GM19468 (cell line): ENCODE measurements around the gene TAF8.

ENCODE experiments used
- ATAC-seq: cut with Tn5 transposase; IDR thresholded peaks from one replicate; pipeline ENCODE4 v1.9.1; 2021; ENCODE audit warnings: mild to moderate bottlenecking, moderate library complexity, moderate number of reproducible peaks; ENCODE audit not compliant: unreplicated experiment; ENCODE audit errors: extremely low read depth

TAF8 gene

DNA sequence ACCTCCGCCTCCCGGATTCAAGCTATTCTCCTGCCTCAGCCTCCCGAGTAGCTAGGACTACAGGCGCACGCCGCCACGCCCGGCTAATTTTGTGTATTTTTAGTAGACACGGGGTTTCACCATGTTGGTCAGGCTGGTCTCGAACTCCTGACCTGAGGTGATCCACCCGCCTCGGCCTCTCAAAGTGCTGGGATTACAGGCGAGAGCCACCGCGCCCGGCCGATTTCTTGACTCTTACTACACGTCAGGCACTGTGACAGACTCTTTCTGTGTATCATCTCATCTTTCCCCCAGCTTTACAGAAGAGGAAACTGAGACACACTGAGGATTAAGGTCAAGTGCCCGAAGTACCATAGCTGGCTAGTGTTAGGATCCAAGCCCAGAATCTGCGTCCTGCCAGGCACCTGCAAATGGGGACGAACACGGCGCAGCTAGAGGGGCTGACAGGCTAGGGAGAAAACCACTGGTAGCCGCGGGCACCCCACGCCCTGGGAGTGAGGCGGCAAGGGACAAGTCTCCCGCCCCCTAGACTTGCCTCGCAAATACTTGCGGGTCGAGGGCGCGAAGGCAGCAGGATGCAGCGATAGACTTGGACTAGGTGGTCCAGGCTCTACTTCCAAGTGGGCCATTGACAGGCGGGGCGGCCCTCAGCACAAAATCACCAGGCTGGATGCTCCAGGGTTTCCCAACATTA, 1.1 kb upstream of the TAF8 start:
- ATAC-seq: no peak

DNA sequence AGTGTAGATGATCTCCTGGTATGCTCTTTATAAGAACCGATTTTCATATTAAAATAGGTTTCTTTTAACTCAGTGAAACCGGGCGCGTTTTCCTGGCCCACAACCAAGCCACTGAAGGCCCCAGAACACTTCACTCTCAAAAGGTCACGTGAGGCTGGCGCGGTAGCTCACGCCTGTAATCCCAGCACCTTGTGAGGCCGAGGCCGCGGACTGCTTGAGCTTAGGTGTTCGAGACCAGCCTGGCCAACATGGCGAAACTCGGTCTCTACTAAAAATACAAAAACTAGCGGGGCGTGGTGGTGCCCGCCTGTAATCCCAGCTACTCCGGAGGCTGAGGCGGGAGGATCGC, 402 bp upstream of the TAF8 start:
- ATAC-seq: no peak

DNA sequence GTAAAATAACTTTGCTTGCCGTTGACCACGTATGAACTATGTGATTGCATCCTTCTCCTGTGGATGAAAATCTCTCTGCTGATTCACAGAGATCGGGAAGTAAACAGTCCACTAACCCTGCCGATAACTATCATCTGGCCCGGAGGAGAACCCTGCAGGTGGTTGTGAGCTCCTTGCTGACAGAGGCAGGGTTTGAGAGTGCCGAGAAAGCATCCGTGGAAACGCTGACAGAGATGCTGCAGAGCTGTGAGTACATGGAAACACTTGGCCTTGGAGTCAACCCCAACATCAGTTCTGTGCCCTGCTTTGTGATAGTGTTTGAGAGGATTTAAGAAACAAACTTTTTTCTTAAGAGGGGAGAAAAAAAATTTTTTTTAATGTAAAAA, 937 bp downstream of the TAF8 start:
- no peak for ATAC-seq

DNA sequence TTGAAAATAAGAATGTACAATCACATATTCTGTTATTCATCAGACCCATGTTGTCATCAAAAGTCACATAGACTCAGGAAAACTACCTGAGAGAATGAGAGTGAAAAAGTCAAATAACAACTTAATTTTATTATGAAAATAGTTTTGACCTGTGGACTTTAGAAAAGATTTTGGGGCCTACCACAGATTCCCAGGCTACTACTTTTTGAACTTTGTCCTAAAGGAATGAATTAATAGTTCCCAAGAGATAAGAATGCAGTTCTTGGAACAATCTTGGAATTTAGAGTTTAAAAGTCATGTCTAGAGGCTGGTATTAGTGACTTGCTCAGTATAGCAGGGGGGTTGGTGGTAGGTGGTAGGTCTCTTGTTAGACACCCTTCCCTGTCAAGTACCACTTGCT, 3.3 kb downstream of the TAF8 start:
- no peak for ATAC-seq

DNA sequence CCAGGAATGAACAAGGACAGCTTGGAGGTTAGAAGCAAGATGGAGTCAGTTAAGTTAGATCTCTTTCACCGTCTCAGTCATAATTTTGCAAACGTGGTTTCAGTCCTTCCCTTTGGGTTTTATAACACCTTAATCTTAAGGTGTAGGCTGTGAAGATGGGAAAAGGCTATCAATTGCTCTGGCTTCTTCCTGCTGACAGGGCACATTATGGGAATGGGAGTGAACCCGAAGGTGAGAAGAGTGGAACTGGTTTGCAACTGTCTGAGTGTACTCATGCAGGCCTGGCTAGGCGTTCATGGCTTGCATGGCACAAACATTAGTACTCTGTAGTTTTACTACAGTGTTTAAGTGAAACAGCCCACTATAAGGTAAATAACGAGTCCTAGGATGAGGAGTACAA, 9.4 kb downstream of the TAF8 start:
- no peak for ATAC-seq

DNA sequence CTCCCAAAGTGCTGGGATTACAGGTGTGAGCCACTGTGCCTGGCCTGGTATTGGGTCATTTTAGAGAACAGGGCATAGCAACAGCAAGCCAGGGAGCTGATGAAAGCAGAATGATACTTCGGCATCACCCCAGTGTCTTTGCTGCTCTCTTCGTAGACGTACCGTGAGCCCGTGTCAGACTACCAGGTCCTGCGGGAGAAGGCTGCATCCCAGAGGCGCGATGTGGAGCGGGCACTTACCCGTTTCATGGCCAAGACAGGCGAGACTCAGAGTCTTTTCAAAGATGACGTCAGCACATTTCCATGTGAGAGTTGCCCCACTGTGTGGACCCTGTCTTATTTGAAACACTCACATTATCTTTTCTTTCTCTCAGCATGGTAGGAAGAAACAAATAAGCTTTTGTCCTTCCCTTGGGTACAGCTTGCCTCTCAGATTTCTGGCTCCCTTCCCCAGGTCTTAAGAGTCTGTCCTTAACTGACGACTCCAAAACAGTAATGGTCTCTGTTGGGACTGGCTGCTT, 15.9 kb downstream of the TAF8 start:
- no peak for ATAC-seq

DNA sequence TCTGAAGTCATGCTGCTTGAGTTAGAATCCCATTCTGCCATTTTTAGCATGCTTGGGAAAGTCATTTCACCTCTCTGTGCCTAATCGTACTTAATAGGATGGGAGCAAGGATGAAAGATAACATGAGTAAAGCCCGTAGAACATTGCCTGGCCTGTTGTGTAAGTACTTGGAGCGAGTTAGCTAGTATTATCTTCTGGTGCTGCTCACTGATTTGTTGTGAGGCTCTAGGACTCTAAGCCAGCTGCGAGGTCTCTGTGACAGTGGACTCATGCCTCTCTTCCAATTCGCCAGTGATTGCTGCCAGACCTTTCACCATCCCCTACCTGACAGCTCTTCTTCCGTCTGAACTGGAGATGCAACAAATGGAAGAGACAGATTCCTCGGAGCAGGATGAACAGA, 17.8 kb downstream of the TAF8 start:
- no peak for ATAC-seq

DNA sequence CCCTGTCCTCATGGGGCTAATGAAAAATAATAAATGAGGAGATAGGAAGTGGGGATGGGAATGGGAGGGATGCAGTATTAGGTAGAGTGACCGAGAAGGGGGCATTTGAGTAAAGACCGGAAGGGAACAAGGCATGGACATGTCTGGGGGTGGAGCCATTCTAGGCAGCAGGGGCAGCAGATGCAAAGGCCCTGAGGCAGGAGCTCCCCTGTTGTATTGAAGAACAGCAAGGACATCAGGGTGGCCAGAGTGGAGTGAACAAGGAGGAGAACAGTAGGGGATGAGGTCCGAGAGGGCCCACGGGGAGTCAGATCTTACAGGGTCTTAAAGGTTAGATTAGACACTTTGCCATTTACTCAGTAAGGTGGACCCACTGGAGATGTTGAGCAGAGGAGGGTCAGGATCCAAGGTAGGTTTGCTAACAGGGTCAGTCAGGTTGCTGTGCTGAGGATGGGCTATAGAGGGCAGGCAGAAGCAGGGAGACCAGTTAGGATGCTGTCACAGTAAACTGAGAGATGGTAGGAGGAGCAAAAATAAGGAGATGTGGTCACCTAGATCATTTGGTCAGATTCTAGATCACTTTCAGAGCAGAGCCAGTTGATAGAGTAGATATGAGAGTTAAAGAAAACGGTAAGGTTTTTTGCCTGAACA, 18.7 kb downstream of the TAF8 start:
- no peak for ATAC-seq

DNA sequence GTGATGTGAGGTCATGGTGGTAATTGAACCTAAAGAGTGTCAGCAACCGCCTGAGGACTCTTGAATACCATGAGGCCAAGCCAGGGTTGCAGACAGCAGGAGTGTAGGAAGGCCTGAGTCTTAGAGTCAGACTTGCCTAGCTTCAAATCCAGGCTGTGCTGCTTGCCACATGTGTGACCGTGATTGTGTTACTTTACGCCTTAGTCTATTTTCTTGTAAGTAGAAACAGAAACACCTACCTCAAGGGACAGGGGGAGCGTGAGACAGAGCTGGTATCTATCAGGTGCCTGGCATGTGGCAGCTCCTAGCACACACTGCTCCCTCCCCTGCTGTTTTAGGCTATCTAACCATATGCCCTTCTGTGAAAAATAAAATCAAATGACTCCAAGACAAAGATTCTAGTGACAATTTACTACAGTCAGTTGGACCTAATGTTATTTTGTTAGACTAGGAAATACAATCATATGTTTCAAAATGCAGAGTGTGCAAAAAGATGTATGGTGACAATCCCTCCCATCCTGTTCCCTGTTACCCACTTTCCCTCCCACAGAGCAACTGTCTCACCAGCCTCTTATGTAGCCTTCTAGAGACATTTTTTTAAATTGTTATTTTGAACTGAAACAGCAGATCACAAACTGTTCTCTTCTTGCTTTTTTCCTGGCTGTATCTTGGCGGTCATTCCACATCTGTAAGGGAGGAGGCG, 21.7 kb downstream of the TAF8 start:
- no peak for ATAC-seq

DNA sequence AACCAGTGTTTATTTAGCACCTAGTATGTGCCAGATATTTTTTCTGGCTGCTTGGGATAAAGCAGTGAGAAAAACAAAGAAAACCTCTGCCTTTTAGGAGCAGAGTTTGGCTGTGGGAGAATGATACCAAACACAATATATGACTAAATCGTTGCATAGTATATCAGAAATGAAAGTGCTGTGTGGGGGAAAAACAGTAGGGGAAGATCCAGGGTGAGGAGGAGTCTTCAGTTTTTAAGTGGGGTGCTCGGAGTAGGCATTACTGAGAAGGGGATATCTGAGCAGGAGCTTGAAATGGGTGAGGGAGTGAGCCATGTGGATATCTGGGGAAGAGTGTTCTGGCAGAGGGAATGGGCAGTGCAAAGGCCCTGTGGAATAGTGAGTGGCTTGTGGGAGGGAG, 23.0 kb downstream of the TAF8 start:
- ATAC-seq: no peak

DNA sequence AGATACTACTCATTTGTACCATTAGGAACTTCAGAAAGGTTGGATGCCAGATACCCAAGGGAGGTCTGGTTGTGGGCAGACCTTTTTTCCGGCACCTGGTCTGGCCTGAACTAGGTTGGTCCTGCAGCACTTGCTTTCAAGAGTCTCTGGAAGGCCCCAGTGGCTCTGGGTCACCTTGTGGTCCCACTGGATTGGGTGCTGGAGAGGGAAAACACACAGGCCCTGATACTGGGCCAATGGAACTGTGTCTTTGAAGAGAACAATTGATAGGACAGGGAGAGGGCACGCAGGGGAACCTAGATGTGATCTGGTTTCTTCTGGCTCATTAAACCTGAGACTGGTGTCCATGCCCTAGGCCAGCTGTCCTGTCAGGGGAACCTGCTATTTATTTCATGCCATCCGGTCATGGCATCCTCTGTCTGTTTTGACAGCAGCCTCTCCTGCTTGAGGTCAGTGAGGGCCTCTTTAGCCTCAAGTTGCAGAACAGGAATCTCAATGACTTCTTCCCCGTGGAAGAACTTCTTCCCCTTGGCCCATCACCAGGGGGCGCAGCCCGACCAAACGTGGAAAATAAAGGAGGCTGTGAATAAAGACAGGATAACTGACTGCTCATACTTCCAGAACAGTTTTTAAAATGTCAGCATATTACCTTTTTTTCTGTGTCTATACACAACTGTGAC, 25.0 kb downstream of the TAF8 start:
- ATAC-seq: no peak

DNA sequence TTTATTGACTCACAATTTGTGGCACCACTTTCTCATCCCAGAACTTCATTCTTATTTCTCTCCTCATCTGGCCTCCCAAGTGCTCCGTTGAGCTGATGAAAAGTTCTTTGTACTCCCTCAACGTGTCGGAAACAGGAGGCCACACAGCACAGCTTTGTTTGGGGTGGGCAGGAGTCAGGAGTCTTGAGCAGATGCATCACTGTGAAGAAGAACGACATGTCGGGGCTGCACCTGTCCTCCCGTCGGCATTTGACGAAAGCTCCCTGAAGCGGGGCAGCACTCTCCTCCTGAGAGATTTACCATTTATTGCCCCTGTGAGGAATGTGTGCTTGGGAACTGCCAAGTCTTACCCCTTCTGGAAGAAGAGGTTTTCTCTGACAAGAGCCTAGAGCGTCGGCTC, 28.1 kb downstream of the TAF8 start:
- ATAC-seq: no peak

DNA sequence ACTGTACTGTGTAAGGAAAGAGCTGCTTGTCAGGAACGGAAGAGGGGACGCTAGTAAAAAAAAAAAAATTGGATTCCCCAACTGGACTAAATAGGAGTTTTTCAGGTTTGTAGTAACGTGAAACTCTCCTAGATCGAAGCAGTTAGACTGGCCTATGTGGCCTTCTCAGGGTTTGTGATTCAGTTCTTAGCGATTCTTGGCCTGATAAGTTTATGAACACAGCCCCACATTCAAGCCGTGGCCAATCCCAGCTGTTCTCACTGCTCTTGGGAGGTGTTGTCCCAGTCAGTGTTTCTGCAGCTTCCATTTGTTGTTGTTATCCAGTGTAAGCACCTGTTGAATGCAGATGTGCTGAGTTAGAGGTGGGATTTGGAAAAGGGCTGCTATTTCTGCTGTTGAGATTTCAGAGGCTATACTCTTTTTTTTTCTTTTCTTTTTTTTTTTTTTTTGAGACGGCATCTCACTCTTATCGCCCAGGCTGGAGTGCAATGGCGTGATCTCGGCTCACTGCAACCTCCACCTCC, 29.7 kb downstream of the TAF8 start:
- no peak for ATAC-seq

DNA sequence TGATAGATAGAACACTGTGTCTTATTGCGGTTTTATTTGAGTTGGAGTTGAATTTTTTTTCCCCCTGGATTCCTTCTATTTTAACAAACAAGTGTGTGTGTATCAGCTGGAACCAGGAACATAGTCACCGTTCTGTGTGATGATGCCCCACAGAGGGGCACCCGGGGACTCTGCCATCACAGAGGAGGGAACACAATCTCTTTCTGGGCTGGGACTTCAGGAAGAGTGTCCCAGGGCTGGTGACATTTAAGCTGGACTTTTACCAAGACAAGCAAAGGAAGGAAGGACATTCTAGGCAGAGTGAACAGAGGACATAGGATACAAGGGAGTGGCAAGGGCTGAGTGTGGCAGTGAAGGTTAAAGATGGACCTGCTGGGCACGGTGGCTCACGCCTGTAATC, 33.2 kb downstream of the TAF8 start:
- ATAC-seq: no peak

DNA sequence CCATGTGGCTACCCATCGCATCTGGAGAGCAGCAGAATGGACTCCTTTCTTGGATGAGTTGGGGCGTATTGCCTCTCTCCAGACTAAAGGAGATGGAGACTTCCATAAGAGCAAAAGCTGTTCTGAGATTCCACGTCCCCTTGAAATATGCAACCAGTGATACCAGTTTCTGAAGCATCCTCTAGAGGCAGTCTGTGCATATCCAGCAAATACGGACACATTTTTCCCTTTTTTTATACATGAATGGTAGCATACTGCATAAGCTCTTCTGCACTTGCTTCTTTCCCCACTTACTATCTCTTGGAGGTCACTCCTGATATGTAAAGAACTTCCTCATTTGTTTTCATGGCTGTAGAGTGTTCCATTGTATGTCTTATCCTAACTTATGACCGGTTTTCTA, 34.6 kb downstream of the TAF8 start:
- ATAC-seq: no peak

DNA sequence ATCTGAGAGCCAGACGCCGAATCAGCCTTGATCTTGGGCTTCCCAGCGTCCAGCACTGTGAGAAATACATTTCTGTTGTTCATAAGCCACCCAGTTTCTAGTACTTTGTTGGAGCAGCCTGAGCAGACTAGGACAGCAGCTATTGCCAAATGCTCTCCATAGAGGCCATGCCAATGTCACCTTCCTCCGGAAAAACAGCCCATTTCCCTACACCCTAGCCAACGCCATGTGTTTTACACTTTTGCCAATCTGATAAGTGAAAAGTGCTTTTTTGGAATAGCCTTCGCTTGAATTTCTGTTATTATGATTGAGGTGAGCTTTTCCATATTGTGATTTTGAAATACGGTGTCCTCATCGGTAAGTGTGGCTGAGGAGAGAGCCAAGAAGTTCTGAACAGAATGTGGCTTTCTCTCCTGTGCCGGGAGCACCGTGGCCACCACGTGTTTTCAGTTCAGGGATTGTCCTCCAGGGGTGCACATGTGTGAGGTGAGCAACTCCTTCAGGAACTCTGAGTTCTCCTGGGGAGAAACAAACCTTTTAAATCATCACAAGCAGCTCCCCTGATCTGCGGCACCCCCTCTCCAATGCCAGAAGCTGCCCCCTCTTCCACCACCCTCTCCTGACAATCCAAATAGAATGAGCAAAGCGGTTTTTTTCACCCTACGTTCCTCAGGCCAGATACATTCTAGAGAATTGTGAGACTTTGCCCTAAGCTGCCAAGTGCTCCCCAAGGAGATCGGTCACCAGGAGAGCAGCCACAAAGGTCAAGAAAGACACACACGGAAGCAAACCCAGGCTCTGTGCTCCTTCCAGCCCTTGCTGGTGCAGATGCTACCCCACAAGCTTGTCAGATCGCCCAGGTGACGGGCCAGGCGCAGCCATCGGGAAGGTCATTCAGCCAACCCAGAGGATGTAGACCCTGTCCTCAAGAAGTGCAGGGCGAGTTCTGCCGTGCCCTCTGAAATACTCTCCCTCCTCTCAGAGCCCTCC, 36.0 kb downstream of the TAF8 start:
- no peak for ATAC-seq

DNA sequence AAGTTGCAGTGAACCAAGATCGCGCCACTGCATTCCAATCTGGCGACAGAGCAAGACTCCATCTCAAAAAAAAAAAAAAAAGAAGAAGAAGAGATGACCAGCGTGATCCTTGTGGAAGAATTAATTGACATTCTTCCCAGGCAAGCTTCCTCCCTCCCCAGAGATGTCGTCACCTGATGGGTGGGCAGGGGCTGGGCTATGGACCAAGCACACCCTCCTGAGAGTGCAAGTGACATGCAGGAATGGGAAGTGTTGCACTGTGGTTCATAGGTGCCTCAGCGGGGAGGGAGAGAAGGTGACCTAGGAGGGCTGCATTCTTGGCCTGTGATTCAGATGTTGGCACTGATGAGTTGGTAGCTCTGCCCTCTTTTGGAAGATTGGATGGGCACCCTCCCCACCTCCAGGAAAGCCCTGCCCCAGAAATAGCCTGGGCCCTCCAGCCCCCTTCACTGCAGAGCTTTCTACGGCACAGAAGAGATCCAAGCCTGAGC, 37.8 kb downstream of the TAF8 start:
- ATAC-seq: no peak

DNA sequence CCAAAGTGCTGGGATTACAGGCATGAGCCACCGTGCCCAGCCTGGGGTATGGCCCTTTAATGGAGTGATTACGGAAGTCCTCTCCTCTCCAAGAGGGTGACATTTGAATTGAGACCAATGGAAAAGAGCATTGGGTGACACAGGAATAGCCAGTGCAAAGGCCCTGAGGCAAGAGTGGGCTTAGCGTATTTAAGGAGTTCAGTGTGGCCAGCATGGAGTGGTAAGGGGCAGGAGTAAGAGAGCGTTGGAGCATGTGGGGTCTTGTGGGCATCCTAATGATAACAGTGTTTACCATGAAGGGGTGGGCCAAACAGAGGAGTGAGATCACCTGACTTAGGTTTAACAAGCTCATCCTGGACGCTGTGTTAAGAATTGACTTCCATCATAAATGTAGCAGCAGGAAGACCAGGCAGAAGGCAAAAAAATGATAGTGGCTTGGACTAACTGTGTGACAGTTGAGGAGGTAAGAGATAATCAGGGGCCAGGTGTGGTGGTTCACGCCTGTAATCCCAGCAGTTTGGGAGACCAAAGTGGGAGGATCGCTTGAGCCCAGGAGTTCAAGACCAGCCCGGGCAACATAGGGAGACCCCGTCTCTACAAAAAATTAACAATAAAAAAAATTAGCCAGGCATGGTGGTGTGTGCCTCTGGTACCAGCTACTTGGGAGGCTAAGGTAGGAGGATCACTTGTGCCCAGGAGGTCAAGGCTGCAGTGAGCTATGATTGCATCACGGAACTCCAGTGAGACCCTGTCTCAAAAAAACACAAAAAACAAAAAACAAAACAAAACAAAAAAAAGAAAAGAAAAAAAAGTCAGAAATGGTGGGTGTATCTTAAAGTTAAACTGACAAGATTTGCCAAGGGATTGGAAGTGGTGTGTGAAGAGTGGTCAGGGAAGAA, 40.7 kb downstream of the TAF8 start:
- no peak for ATAC-seq

DNA sequence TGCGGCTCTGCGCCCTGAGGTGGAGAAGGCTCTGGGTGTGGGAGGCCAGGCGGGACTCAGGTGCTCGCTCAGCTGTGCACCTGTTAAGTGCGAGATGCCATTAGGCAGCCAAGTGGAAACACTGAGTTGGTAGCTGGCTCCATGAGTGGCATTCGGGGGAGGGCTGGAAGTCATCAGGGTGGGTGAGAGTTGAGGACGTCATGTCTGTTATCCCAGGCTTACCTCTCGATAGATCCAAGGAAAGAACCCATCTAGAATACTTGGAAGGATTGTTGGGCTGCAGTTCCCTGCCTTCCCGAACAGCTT, 41.3 kb downstream of the TAF8 start:
- ATAC-seq: no peak
